KOPT-K1 (cell line): Measurements from ENCODE around the gene KRT14.
"Not testable (repeated sequence)": the region's sequence is repeated elsewhere in the genome, so short reads cannot be mapped to it uniquely, and the experiment has no call there.

Source experiments
- H3K27ac ChIP-seq: fragments of 200-600 bp; sonication (generic); 2 replicates; pipeline ENCODE4 v1.5.1; 2016; ENCODE audit warnings: antibody characterized with exemption, mild to moderate bottlenecking, low read depth, low read length; ENCODE audit not compliant: poor library complexity, severe bottlenecking
- H3K36me3 ChIP-seq: fragments of 200-600 bp; sonication (generic); 2 replicates; pipeline ENCODE4 v1.5.1; 2017; ENCODE audit warnings: antibody characterized with exemption, mild to moderate bottlenecking, low read length, moderate library complexity; ENCODE audit not compliant: insufficient read depth
- H3K9me3 ChIP-seq: fragments of 200-600 bp; sonication (generic); 2 replicates; pipeline ENCODE4 v1.5.1; 2017; ENCODE audit warnings: antibody characterized with exemption, low read length, mild to moderate bottlenecking; ENCODE audit not compliant: insufficient read depth, poor library complexity, severe bottlenecking

The KRT14 gene

DNA sequence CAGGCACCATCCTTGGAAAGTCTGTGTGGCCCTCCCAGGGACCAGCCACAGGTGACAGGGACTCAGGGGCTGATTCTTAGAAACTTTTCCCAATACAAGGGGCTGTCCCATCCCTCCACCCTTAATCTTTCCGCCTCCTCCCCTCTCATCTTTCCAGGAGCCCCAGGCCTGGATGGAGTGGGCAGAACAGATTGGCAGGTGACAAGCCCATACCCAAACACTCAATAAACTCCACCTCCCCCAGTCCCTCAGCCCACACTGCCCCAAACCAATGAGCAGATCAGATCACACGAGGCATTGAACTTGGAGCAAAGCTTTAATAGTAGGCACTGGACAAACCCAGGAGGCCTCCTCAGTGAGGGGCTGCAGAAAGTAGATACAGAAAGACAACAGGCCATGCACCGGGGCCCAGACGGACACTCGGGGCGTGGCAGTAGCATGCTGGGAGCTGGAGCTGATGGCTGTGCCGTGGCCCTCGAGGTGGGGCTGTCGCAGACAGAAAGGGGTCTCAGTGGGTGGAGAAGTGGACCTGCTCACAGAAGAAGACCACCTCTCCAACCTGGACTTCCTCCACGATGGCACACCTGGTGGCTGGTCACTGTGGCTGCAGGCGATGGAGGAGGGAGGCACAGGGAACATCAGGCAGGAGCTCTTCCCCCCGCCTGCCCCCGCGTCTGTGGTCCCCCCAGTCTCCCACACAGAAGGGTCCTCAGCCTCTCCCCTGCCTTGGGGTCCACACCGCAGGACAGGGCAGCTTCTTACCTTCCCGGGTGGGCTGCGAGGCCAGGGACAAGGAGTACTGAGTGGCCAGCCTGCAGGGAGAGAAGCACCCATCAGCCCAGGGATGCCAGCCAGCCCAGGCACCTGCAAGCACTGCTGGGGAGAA lies 39.6 kb upstream of the KRT14 start:
- not testable (repeated sequence) for H3K36me3 ChIP-seq, H3K27ac ChIP-seq, H3K9me3 ChIP-seq

GRCh38 chr17:41625602-41626001 lies 38.9 kb upstream of the KRT14 start:
- Histone ChIP-seq H3K27ac (no peak overlapping the region), H3K9me3 (no peaks in the 10 kb centered on the region)

GRCh38 chr17:41624208-41625101 lies 37.8 kb upstream of the KRT14 start, which contains the start of gene KRT17:
Gene KRT17, minus strand, starts transcription at chr17:41624575. Its CDS starts 66 bp downstream, at chr17:41624509.
- no peaks in the 10 kb centered on the region for H3K36me3 ChIP-seq
- H3K27ac ChIP-seq, result no peak within 1 kb of the TSS
- no peaks in the 10 kb centered on the region for H3K9me3 ChIP-seq

More at GRCh38 chr17:41625602-41626001, 38.9 kb upstream of the KRT14 start:
- H3K36me3 ChIP-seq, result no peaks in the 10 kb centered on the region

- H3K36me3 ChIP-seq, H3K9me3 ChIP-seq, H3K27ac ChIP-seq: not testable (repeated sequence)
Observed at GRCh38 chr17:41623184-41623861, 36.6 kb upstream of the KRT14 start.

DNA sequence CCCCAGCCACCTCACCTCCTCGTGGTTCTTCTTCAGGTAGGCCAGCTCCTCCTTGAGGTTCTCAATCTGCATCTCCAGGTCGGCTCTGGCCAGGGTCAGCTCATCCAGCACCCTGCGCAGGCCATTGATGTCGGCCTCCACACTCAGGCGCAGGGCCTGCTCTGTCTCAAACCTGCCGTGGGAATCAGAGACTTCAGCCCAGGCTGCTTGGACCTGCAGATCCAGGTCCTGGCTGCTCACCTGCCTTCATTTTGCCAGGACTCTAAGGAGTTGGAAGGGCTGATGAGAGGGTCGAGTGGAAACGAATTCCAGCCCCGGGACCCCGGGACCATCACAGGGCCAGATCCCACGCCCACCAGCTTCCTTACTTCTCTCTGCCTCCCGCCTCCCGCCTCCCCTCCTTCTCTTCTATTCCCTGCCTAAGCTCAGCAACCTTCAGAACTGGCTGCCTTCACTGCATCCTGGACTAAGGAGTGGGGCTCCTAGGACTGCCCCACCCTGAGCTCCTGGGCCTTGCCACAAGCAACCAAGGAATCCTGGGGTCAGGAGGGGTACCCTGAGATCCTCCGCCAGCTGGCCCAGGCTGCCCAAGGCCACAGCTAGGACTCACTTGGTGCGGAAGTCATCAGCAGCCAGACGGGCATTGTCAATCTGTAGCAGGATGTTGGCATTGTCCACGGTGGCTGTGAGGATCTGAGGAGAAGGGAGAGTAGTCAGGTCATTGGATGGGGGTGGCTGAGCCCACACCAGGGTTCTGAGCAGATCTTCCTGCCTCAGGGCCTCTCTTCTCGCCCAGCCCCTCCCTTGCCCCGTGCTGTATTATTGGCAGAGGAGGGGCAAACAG lies 35.9 kb upstream of the KRT14 start:
- not testable (repeated sequence) for H3K27ac ChIP-seq, H3K36me3 ChIP-seq, H3K9me3 ChIP-seq

DNA sequence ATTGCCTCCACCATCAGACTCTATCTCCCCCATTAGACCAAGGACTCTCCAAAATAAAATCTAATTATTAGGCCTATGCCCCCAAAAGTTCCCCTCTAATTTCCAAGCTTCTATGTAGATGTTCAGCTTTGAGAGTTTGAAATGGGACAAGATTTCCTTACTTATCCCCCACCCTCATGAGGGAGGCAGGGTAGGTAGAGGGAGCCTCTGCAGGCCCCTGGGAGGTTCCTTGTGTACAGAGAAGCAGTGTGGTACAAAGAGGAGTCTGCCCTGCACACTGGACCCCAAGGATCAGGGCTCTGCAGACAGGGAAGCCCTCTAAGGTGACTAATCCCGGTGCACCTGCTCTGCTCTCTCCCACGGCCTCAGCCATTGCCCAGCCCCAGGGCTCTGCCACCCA lies 35.2 kb upstream of the KRT14 start:
- H3K9me3 ChIP-seq, result no peaks in the 10 kb centered on the region
- H3K27ac ChIP-seq, result no peak overlapping the region
- no peaks in the 10 kb centered on the region for H3K36me3 ChIP-seq

DNA sequence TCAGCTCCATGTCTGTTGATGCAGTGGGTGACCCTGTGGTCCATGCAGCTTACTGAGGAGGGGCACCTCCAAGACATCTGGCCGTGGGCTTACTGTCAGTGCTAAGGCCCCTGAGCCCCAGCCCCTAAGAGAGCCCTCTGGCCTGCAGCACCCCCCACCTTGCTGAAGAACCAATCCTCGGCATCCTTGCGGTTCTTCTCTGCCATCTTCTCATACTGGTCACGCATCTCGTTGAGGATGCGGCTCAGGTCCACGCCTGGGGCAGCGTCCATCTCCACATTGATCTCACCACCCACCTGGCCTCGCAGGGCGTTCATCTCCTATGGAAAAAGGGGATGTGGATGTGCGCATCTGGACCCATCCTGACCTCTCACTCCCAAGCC lies 34.7 kb upstream of the KRT14 start:
- H3K9me3 ChIP-seq, H3K27ac ChIP-seq, H3K36me3 ChIP-seq: not testable (repeated sequence)

GRCh38 chr17:41620583-41621434 lies 34.1 kb upstream of the KRT14 start:
- Histone ChIP-seq H3K9me3 (no peaks in the 10 kb centered on the region), H3K36me3 (no peaks in the 10 kb centered on the region), H3K27ac (no peak overlapping the region)

GRCh38 chr17:41619927-41620582 lies 33.4 kb upstream of the KRT14 start:
- H3K27ac ChIP-seq, H3K36me3 ChIP-seq, H3K9me3 ChIP-seq: not testable (repeated sequence)

DNA sequence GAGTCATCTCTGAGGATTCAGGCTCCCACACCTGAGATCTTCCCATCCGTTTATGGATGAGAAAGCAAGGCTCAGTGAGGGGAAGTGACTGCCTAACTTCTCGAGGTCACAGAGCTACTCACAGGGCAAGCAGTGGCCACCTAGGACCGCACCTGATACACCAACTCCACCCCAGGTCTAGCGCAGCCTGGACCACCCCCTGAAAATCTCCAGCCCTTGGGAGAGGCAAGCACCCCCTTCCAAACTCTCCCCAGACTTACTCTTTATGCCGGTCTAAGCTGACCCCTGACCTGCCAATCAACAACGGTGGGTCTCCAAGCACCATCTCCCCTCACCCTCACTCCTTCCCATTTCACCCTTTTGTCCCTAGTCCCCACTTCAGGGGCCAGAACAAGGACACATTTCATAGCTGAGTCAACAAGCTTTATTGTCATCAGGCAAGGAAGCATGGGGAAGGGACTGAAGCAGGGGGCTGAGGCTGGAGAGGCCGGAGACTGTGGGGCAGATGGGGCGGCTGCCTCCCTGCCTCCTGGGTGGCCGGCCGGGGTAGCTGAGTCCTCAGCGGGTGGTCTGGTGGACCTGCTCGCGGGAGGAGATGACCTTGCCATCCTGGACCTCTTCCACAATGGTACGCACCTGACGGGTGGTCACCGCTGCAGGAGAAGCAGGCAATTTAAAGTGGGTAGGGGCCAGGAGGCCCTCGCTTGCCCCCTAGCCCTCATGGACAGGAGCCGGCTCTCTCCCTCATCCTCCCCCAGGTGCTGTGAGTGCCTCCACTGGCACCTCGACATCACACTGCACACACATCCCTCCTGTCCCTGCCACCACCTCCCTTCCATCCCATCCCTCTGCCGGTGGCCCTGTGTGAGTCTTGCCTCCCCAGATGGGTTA lies 32.6 kb upstream of the KRT14 start:
- H3K27ac ChIP-seq, result no peak overlapping the region
- H3K36me3 ChIP-seq, result no peaks in the 10 kb centered on the region
- no peaks in the 10 kb centered on the region for H3K9me3 ChIP-seq

DNA sequence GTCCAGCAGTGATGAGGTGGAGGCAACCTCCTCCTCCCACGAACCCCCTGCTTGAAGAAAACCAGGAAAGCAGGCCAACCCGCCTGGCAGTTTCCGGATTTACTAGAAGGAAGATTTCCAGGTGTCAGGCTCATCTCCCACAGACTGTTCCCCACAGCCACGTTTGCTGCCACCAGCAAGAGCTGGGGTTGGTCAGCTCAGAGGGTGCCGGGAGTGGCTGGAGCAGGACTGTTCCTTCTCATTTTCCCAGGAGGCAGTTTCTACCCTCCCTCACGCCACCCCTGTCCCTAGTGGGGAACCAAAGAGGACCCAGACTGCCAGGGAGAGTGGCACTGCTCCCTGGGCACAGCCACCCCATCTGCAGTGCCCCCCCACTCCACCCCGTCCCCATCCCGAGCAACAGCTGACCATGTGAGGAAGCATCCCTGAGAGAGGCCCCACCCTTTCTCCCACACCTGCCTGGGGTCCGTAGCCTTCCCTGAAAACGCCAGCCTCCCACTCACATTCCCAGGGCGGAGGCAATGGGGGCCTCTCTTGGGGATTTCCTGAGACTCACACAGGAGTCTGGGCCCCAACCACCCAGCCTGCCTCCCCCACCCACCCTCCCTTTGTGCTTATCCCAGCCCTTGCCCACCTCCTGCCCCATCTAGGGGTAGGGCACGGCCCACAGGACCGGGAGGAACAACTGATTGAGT lies 31.8 kb upstream of the KRT14 start:
- Histone ChIP-seq H3K27ac (no peak overlapping the region), H3K9me3 (no peaks in the 10 kb centered on the region), H3K36me3 (no peaks in the 10 kb centered on the region)

DNA sequence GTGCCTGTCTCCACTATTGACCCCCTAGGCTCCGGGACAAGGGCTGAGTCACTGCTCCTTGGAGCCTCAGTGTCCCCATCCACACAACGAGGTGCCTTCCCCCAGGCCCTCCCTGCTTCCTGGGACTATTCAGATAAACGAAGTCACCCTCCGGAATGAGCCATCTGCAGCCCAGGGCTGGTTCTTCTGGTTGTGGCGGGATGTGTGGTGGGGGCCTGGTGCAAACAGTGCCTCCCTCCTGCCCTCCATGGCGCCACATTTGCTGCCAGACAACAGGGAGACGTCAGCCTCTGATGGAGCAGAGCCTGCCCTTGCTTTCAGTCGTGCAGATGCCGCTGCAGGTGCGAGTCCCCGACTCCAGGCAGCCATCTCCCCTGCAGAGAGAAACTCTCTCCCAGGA lies 31.0 kb upstream of the KRT14 start:
- H3K27ac ChIP-seq, result no peak overlapping the region

More for the DNA sequence above, 31.0 kb upstream of the KRT14 start:
- no peaks in the 10 kb centered on the region for H3K9me3 ChIP-seq
- H3K36me3 ChIP-seq, result no peaks in the 10 kb centered on the region
